Loucy (cell line): ENCODE results near the gene TGFB1I1.

Experiments used
- H2AFZ ChIP-seq: fragments of 200-600 bp; sonication (generic); 2 replicates; pipeline ENCODE4 v1.6.0; 2016; ENCODE audit warnings: antibody characterized with exemption, mild to moderate bottlenecking, low read length, moderate library complexity
- H3F3A ChIP-seq: fragments of 200-600 bp; 2 replicates; pipeline ENCODE4 v1.6.0; 2016; ENCODE audit warnings: antibody characterized with exemption, low read depth, mild to moderate bottlenecking
- H3K27me3 ChIP-seq: fragments of 200-600 bp; sonication (generic); 2 replicates; pipeline ENCODE4 v1.6.1; 2014; ENCODE audit warnings: low read length, mild to moderate bottlenecking; ENCODE audit not compliant: insufficient read depth, poor library complexity, severe bottlenecking
- H3K36me3 ChIP-seq: fragments of 200-600 bp; sonication (generic); 2 replicates; pipeline ENCODE4 v1.6.1; 2016; ENCODE audit warnings: low read length; ENCODE audit not compliant: insufficient read depth
- H3K4me1 ChIP-seq: fragments of 200-600 bp; sonication (generic); 2 replicates; pipeline ENCODE4 v1.5.1; 2014; ENCODE audit warnings: low read length, mild to moderate bottlenecking; ENCODE audit not compliant: insufficient read depth, poor library complexity, severe bottlenecking
- H3K4me2 ChIP-seq: fragments of 200-600 bp; sonication (generic); 2 replicates; pipeline ENCODE4 v1.6.0; 2014; ENCODE audit warnings: antibody characterized with exemption, low read length, low read depth, mild to moderate bottlenecking; ENCODE audit not compliant: poor library complexity, severe bottlenecking
- H3K4me3 ChIP-seq: fragments of 200-600 bp; sonication (generic); 2 replicates; pipeline ENCODE4 v1.5.1; 2014; ENCODE audit warnings: low read length, mild to moderate bottlenecking, mixed read lengths; ENCODE audit not compliant: poor library complexity, severe bottlenecking
- H3K79me2 ChIP-seq: fragments of 200-600 bp; sonication (generic); 2 replicates; pipeline ENCODE4 v1.6.1; 2014; ENCODE audit warnings: low read length; ENCODE audit not compliant: insufficient read depth
- H3K9ac ChIP-seq: fragments of 200-600 bp; sonication (generic); 2 replicates; pipeline ENCODE4 v1.6.0; 2014; ENCODE audit warnings: mild to moderate bottlenecking, low read depth, low read length, moderate library complexity; ENCODE audit not compliant: poor library complexity, severe bottlenecking
- H3K9me2 ChIP-seq: fragments of 200-600 bp; sonication (generic); replicated peaks from 2 replicates; pipeline ENCODE4 v1.6.1; 2016; ENCODE audit warnings: low read depth, low read length, mixed read lengths
- H3K9me3 ChIP-seq: fragments of 200-600 bp; sonication (generic); 2 replicates; pipeline ENCODE4 v1.6.1; 2014; ENCODE audit warnings: mild to moderate bottlenecking, antibody characterized with exemption, low read length, low read depth; ENCODE audit not compliant: insufficient read depth
- H4K20me1 ChIP-seq: fragments of 200-600 bp; sonication (generic); 2 replicates; pipeline ENCODE4 v1.6.0; 2014; ENCODE audit warnings: antibody characterized with exemption, low read length, mild to moderate bottlenecking; ENCODE audit not compliant: insufficient read depth, poor library complexity, severe bottlenecking
- EZH2phosphoT487 ChIP-seq: fragments of 200-600 bp; IDR thresholded peaks from 2 replicates; pipeline ENCODE4 v1.6.1; 2018; ENCODE audit warnings: antibody characterized with exemption, mild to moderate bottlenecking, moderate library complexity, borderline replicate concordance
- TF ChIP-seq, protein P1 (sequence below): fragments of 200-600 bp; sonication (generic); conservative IDR thresholded peaks from 2 replicates; pipeline ENCODE4 v1.5.1; 2014; ENCODE audit warnings: mild to moderate bottlenecking, antibody characterized with exemption, low read length

The TGFB1I1 gene

DNA sequence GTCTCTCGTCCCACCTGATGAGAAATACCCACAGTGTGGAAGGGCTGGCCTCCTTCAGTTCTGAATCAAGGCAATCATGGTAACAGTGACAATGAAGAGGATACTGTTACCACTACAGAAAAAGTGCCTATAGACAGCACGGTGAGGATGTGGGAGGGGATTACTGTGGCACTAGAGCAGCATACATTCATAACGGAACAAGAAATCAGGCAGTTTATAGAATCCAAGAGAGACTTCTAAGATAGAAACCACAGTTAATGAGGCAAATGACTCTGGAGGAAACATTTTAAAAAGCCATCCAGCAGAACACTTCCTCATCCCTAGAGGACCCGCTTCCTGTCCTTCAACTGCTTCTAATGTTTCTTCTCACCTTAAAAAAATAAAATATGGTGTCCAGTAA lies 33.5 kb downstream of the TGFB1I1 start:
- Histone ChIP-seq H3K4me3 (peak overlapping the region; percentile 98), H3K9me3 (no peaks in the 10 kb centered on the region), H2AFZ (no peak overlapping the region), H3K9me2 (no peaks in the 10 kb centered on the region), H4K20me1 (peaks cover 10% of the 10 kb centered on the region), H3F3A (peaks cover 10% of the 10 kb centered on the region), H3K27me3 (peaks cover 5% of the 10 kb centered on the region), H3K79me2 (peaks cover 44% of the 10 kb centered on the region), H3K4me2 (peak overlapping the region; percentile 98), H3K9ac (peak overlapping the region; percentile 99), H3K4me1 (peaks cover 51% of the 10 kb centered on the region), H3K36me3 (no peaks in the 10 kb centered on the region)
- no peak for TF ChIP-seq EZH2phosphoT487
- TF ChIP-seq, protein P1, sequence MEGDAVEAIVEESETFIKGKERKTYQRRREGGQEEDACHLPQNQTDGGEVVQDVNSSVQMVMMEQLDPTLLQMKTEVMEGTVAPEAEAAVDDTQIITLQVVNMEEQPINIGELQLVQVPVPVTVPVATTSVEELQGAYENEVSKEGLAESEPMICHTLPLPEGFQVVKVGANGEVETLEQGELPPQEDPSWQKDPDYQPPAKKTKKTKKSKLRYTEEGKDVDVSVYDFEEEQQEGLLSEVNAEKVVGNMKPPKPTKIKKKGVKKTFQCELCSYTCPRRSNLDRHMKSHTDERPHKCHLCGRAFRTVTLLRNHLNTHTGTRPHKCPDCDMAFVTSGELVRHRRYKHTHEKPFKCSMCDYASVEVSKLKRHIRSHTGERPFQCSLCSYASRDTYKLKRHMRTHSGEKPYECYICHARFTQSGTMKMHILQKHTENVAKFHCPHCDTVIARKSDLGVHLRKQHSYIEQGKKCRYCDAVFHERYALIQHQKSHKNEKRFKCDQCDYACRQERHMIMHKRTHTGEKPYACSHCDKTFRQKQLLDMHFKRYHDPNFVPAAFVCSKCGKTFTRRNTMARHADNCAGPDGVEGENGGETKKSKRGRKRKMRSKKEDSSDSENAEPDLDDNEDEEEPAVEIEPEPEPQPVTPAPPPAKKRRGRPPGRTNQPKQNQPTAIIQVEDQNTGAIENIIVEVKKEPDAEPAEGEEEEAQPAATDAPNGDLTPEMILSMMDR = no peak

- peak overlapping the region; percentile 99 for H3K9ac ChIP-seq
- H2AFZ ChIP-seq = peak overlapping the region; percentile 66; the same call in 1 of the 2 replicates
Observed at GRCh38 chr16:31507617-31507928, 35.6 kb downstream of the TGFB1I1 start.

GRCh38 chr16:31507929-31508705 lies 36.2 kb downstream of the TGFB1I1 start, which contains the start of gene RUSF1:
Gene RUSF1, minus strand, starts transcription at chr16:31508391. Its CDS starts 18 bp downstream, at chr16:31508373.
- peaks cover 10% of the 10 kb centered on the region for H4K20me1 ChIP-seq
- H3K9me2 ChIP-seq = no peaks in the 10 kb centered on the region
- H3K4me2 ChIP-seq = peak within 1 kb of the TSS; percentile 98
- H3K4me3 ChIP-seq = peak within 1 kb of the TSS; percentile 98
- H3K79me2 ChIP-seq = peaks cover 42% of the 10 kb centered on the region
- H3K36me3 ChIP-seq = no peaks in the 10 kb centered on the region
- peaks cover 4% of the 10 kb centered on the region; the same call in 1 of the 2 replicates for H3K9me3 ChIP-seq
- peaks cover 5% of the 10 kb centered on the region for H3K27me3 ChIP-seq
- peaks cover 55% of the 10 kb centered on the region for H3K4me1 ChIP-seq
- H3K9ac ChIP-seq = peak within 1 kb of the TSS; percentile 99
- TF ChIP-seq, protein P1 = no peak
- TF ChIP-seq EZH2phosphoT487 = no peak
- H3F3A ChIP-seq = peaks cover 11% of the 10 kb centered on the region
- H2AFZ ChIP-seq = peak within 1 kb of the TSS; percentile 66

More at GRCh38 chr16:31507617-31507928, 35.6 kb downstream of the TGFB1I1 start:
- Histone ChIP-seq H3K36me3 (no peaks in the 10 kb centered on the region), H3K27me3 (peaks cover 5% of the 10 kb centered on the region), H4K20me1 (peaks cover 10% of the 10 kb centered on the region), H3K4me1 (peaks cover 53% of the 10 kb centered on the region), H3K79me2 (peaks cover 42% of the 10 kb centered on the region), H3F3A (peaks cover 10% of the 10 kb centered on the region), H3K9me2 (no peaks in the 10 kb centered on the region), H3K4me2 (peak overlapping the region; percentile 98), H3K9me3 (peaks cover 2% of the 10 kb centered on the region; the same call in 1 of the 2 replicates), H3K4me3 (peak overlapping the region; percentile 98)
- no peak for TF ChIP-seq EZH2phosphoT487
- TF ChIP-seq, protein P1 = no peak
